HG02798 (cell line): ENCODE data around the gene LUC7L3.
"Not testable (repeated sequence)": the region's sequence is repeated elsewhere in the genome, so short reads cannot be mapped to it uniquely, and the experiment has no call there.

Source experiments
- ATAC-seq: cut with Tn5 transposase; IDR thresholded peaks from one replicate; pipeline ENCODE4 v1.9.1; 2021; ENCODE audit warnings: mild to moderate bottlenecking; ENCODE audit not compliant: unreplicated experiment, poor library complexity

LUC7L3 gene, protein sequence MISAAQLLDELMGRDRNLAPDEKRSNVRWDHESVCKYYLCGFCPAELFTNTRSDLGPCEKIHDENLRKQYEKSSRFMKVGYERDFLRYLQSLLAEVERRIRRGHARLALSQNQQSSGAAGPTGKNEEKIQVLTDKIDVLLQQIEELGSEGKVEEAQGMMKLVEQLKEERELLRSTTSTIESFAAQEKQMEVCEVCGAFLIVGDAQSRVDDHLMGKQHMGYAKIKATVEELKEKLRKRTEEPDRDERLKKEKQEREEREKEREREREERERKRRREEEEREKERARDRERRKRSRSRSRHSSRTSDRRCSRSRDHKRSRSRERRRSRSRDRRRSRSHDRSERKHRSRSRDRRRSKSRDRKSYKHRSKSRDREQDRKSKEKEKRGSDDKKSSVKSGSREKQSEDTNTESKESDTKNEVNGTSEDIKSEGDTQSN

DNA sequence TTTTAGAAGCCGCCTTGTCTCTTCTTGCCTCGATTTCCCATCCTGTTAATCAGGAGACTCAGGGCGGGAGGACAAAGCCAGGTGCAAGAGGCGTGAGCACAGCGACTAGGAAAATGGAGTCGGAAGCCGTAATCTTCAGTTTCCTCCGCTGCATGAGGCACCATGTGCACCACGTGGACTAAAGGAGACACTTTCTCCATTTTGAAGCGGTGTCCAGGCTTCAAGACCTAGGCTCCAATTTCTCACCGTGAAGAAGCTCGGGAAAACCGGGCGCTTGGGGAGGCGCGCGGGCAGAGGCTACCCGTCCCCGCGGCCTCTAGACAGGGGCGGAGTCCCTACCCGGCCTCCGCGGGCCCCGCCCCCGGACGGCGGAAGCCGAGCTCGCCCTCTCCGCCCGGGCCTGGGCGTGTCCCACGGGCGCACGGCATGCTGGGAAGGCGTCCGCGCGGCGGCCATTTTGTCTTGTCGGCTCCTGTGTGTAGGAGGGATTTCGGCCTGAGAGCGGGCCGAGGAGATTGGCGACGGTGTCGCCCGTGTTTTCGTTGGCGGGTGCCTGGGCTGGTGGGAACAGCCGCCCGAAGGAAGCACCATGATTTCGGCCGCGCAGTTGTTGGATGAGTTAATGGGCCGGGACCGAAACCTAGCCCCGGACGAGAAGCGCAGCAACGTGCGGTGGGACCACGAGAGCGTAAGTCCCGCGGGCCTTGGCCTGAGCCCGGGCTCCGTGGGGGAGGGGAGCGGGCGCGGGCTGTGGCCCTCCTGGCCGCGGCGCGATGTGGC is at the start of gene LUC7L3:
Gene LUC7L3 (plus strand): TSS at position 460 of the 780 bp plus-strand sequence. CDS start 130 bp downstream, at position 590.
- ATAC-seq, result peak; percentile 94

DNA sequence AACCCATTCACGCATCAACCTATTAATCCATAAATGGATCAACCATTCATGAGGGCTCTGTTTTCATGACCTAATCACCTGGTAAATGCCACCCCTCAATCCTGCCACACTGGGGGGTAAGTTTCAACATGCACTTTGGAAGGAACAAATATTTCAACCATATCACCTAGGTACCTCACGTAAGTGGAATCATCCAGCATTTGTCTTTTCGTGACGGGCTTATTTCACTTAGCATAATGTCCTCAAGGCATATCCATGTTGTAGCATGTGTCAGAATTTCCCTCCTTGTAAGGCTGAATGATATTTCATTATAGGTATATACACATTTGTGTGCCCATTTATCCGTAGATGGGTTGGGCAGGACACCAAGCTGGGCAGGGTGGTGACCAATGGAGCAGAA is 47.3 kb upstream of the LUC7L3 start:
- no peak for ATAC-seq

DNA sequence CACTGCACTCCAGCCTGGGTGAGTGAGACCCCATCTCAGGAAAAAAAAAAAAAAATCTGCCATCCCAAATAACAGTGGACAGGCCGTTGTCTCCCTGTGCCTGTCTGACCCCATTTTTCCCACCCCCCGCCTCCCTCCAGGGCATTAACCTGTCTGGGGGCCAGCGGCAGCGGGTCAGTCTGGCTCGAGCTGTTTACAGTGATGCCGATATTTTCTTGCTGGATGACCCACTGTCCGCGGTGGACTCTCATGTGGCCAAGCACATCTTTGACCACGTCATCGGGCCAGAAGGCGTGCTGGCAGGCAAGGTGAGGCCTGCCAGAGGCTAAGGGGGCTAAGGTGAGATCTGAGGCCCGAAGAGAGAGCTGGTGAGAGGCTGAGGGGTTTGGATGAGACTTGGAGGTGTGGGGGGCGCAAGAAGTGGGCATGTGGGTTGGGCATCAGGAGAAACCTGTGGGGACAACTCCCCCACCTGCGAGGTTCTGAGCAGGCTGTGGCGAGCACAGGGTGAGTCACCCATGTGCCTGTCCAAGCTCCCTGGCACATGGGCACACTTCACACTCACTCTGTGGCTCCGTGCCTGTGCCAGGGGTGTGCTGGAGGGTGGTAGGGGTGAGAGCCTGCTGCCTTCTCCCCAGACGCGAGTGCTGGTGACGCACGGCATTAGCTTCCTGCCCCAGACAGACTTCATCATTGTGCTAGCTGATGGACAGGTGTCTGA is 46.4 kb upstream of the LUC7L3 start:
- no peak for ATAC-seq

DNA sequence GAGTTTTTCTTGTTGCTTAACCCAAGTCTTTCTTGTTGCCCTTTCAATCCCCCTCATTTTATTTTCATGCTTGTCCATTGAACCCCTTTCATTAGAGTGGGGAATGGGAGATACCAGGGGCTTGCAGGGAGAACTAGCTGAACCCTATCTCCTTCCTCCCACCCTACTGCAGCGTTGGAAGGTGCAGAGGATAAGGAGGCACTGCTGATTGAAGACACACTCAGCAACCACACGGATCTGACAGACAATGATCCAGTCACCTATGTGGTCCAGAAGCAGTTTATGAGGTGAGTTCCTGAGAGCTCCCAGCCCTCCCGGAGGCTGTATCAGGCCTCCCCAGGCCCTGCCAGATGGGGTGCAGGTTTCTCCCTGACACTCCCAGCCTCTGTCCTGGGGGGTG is 44.2 kb upstream of the LUC7L3 start:
- ATAC-seq, result no peak

DNA sequence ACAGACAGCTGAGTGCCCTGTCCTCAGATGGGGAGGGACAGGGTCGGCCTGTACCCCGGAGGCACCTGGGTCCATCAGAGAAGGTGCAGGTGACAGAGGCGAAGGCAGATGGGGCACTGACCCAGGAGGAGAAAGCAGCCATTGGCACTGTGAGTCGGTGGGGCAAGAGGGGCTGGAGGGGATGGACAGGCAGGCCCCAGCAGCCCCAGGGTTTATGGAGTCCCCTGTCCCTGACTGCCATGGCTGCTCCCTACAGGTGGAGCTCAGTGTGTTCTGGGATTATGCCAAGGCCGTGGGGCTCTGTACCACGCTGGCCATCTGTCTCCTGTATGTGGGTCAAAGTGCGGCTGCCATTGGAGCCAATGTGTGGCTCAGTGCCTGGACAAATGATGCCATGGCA is 43.8 kb upstream of the LUC7L3 start:
- ATAC-seq, result no peak

DNA sequence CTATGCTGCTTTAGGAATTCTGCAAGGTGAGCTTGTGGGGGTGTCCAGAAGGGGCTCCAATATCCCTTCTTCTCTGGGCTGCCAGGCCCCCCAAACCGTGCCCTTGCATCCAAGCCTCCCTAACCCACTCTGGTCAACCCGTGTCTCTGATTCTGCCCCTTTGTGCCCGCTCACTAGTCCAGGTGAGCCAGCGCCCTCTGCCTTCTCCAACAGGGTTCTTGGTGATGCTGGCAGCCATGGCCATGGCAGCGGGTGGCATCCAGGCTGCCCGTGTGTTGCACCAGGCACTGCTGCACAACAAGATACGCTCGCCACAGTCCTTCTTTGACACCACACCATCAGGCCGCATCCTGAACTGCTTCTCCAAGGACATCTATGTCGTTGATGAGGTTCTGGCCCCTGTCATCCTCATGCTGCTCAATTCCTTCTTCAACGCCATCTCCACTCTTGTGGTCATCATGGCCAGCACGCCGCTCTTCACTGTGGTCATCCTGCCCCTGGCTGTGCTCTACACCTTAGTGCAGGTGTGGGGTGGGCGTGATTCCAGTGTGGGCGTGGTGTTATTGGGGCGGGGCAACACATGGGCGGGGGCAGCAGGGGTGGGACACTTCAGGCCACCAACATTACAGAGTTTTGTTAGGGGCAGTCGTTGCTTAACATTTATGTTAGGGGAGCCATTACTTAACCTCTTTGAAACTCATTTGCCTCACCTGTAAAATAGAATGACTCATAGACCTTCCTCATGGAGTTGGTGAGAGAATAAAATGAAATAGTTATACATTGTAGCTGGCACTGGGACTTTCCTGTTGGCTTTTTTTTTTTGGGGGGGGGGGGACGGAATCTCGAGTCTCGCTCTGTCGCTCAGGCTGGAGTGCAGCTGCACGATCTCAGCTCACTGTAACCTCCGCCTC is 43.1 kb upstream of the LUC7L3 start:
- ATAC-seq, result no peak

DNA sequence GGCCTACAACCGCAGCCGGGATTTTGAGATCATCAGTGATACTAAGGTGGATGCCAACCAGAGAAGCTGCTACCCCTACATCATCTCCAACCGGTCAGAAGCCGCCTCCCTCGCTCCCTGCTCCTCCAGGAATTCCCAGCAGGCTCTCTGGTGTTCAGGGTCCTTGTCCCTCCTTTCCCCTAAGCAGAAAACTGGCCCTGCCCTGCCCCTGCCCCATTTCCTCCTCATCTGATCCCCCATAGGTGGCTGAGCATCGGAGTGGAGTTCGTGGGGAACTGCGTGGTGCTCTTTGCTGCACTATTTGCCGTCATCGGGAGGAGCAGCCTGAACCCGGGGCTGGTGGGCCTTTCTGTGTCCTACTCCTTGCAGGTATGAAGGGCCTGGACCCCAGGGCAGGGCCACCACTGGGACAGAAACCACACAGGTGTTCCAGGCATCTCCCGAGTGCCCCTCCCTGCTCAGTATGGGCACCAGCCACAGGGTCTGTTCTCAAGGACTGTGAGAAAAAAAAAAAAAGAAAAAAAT is 41.5 kb upstream of the LUC7L3 start:
- ATAC-seq, result no peak

DNA sequence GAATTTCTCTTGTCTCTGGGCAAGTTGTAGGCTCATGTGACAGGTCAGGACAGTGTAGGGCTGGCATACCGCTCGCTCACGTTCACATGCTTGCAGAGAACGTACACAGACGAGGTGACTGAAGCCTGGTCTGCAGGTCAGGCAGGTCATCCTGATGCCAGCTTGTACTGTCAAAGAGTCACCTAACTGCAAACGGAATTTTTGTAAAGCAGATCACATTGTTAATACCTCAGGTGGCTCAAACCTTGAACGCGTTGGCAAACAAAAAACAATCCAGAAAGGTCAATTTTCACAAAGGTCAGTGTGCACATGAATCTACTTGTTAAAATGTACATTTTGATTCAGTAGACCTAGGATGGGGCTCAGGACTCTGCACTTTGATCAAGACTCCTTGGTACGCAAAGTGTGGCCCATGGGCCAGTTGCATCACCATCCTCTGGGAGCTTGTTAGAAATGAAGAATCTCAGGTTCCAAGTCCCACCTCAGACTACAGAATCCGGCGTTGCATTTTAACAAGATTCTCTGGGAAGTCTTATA is 40.3 kb upstream of the LUC7L3 start:
- no peak for ATAC-seq

DNA sequence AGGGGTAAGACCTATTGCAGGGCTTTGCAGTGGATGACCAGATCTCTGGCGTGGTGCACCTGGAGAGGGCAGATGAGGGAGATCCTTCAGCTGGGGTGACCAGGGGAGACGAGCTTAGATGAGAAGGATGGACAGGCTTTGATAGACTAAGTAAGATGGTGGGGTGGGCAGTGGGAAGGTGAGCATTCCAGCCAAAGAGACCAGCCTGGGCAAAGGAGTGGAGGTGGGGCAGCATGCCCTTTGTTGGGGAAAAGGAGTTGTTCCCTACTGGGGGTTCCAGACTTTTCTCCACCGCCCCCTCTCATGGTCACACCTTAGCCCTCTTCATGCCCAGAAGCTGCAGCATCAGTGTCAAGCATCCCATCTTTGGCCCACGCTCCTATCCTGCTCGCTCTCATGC is 39.3 kb upstream of the LUC7L3 start:
- ATAC-seq, result no peak

DNA sequence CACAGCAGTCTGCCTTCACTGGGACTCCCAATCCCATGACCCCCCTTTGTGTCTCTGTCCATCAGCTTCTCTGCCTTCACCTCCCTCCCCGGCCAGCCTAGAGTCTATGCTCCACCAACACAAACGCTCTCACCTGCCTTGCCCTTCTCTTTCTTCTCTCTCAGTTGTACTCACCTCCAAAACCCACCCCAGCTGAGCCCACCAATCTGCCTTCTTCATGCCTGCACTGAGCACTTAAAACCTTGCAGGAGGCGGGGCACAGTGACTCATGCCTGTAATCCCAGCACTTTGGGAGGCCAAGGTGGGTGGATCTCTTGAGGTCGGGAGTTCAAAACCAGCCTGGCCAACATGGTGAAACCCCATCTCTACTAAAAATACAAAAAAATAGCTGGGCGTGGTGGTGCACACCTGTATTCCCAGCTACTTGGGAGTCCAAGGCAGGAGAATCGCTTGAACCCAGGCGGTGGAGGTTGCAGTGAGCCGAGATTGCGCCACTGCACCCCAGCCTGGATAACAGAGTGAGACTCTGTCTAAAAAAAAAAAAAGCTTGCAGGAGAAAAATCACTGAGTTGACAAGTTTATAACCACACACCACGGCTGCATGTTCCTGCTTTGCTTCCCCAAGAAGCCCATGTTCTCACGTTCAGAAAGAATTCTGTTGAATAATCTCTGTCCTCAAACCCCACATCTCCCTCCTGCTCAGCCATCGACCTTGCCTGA is 38.7 kb upstream of the LUC7L3 start:
- ATAC-seq, result not testable (repeated sequence)

DNA sequence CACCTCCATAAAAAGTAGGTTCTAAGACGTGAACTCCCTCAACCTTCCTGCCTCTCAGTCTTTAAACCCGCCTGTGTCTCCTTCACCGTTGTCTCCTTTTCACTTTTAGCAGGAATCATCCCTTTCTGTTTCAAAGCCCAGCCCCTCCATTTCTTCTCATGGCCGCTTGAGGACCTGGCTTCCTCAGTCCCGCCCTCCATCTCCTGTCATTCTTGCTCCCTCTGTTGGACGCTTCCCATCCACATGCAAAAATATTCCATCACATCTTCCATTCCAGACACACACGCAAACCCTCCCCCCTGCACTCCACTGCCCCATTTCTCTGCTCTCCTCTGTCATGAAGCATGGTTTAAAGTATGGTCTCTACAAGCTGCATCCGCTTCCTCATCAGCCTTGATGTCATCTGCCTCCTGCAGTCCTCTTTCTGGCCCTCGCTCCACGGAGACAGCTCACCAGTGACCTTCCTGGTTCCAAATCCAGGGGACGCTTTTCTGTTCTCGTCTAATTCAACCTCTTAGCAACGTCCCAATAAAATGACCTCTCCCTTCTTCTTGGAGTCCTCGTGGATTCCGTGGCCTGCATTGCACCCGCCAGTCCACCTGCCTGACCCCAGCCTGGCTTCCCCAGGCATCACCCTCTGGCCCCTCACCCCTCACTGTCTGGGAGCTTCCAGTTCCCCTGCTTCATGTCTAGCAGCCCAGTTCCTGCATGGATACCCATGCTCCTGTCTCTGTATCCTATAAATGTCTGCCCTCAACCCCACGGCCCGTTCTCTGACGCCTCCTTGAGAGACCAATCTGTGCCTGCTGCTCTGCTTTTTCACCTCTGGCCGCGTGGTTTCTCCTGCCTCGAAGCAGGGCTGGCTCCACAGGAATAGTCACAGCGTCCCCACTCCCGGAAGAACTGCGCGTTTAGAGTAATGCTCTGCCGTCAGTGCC is 37.9 kb upstream of the LUC7L3 start:
- ATAC-seq, result no peak

DNA sequence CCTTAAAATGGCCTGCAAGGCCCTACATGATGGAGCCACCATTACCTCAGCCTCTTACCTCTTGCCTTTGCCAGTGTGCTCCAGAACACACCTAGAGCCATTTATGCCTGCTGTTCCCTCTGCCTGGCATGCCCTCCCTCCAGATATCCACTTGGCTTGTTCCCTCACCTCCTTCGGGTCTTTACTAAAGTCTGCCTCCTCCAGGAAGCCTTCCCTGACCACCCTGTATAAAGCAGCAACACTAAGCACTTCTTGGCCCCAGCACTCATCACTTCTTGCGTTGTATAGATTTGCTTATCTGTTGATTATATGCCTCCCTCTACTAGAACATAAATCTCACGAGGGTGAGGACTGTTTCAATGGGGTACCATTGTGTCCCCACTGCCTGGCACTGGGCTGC is 37.0 kb upstream of the LUC7L3 start:
- no peak for ATAC-seq

DNA sequence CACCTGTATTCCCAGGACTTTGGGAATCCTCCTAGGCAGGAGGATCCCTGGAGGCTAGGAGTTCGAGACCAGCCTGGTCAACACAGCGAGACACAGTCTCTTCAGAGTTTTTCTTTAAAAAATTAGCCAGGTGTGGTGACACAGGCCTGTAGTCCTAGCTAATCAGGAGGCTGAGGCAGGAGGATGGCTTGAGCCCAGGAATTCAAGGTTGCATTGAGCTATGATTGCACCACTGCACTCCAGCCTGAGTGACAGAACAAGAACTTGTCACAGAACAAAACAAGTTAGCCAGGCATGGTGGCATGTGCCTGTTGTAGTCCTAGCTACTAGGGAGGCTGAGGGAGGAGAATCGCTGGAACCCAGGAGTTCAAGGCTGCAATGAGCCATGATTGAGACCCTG is 36.5 kb upstream of the LUC7L3 start:
- no peak for ATAC-seq

DNA sequence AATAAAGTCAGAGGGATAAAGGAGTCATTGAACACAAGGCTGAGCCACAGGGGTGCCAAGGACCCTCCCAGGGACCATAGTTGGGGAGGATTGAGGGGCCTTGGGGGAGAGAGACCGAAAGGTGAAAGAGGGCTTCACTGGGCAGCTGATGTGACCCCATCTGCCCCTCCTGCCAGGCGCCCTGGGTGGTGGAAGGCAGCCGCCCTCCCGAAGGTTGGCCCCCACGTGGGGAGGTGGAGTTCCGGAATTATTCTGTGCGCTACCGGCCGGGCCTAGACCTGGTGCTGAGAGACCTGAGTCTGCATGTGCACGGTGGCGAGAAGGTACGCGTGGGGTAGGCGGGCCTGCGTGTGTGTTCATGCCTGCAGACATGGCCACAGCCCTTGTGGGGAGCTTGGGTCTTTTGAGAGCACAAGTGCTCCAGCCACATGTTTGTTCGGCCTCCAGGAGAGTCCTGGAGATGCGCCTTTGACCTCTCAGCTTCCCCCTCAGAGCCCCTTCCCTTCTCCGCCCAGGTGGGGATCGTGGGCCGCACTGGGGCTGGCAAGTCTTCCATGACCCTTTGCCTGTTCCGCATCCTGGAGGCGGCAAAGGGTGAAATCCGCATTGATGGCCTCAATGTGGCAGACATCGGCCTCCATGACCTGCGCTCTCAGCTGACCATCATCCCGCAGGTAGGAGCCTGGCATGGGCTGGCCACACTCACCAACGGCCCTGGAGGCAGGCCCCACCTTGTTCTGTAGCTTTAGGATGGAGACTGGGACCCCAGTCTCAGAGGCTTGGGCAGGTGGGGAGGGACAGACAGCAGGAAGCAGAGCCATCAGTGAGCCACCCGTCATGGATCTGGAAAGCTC is 35.7 kb upstream of the LUC7L3 start:
- no peak for ATAC-seq

DNA sequence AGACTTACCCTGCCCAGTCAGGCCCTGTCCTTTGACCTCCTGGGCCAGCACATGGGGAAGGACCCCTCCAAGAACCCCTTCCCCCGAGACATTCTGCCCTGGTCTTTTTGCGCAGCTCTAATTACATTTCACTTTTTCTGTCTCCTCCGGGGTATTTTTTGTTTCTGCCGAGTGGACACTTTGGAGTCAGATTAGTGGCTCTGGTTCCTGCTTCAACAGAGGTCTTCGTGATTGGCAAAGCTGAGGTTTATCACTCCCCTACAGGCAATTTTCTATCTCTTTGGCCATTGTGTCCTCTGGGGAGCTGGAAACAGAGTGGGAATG is 35.2 kb upstream of the LUC7L3 start:
- no peak for ATAC-seq

DNA sequence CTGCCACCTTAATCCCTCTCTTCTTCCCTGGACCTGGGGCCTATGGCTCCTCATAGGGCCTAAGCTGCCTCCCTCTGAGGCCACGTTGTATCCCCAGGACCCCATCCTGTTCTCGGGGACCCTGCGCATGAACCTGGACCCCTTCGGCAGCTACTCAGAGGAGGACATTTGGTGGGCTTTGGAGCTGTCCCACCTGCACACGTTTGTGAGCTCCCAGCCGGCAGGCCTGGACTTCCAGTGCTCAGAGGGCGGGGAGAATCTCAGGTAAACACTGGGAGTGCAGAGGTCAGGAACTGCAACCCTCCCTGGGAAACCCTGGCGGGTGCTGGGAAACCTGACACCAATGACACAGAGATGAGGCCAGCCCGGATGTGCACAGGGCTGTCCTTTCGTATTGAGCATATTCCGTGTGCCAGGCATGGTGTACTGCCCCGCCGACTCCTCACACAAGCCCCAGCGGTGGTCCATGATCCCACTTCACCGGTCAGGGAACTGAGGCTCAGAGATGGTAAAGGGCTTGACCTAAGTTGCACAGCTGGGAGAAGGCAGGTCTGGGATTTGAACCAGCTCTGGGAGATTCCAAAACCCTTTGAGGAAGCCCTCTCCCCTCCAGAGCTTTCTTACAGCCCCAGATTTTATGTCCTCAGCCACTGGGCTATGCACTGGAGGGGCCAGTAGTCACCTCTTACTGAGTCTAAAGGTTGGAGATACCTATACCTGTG is 34.6 kb upstream of the LUC7L3 start:
- ATAC-seq, result no peak

DNA sequence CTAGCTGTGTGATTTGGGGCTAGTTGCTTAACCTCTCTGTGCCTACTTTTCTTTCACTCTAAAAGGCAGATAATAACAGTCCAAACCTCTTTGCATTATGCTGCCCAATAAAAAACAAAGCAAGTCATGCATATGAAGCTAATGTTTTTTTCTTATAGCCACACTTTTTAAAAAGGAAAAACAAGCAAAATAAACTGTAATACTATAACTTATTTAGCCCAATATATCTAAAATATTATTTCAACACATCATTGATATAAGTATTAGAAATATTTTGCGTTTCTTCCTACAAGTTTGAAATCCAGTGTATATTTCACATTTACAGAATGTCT is 34.1 kb upstream of the LUC7L3 start:
- no peak for ATAC-seq
